ENCODE results near the gene ARRB1.

ARRB1 gene

GRCh38 chr11:75214843-75215242, 136.6 kb downstream of the ARRB1 start:
- no peak for DNase-seq

GRCh38 chr11:75214411-75214821, 137.0 kb downstream of the ARRB1 start:
- DNase-seq: peak in 1 of 2 experiments; percentile 31
